SK-N-MC (cell line): ENCODE data around the gene GNAT1.

ENCODE experiments used
- DNase-seq: peaks from one replicate; pipeline ENCODE4 v3.0.0-alpha.2; 2011; ENCODE audit warnings: low read depth, low spot score
- H3K27ac ChIP-seq: fragments of 200-600 bp; sonication (generic); 2 replicates; pipeline ENCODE4 v1.5.1; 2016; ENCODE audit warnings: mixed run types
- H3K36me3 ChIP-seq: fragments of 200-600 bp; sonication (generic); 2 replicates; pipeline ENCODE4 v1.6.1; 2017; ENCODE audit warnings: antibody characterized with exemption, low read length, mixed read lengths; ENCODE audit not compliant: insufficient read depth
- H3K4me3 ChIP-seq: fragments of 200-600 bp; sonication (generic); 2 replicates; pipeline ENCODE4 v1.5.1; 2016
- H3K9ac ChIP-seq: fragments of 200-600 bp; sonication (generic); 2 replicates; pipeline ENCODE4 v1.8.0; 2017; ENCODE audit warnings: mixed run types, mixed read lengths; ENCODE audit not compliant: insufficient read length
- H3K9me3 ChIP-seq: fragments of 200-600 bp; sonication (generic); 2 replicates; pipeline ENCODE4 v1.6.1; 2017; ENCODE audit warnings: low read depth, mild to moderate bottlenecking, antibody characterized with exemption, low read length, moderate library complexity, mixed read lengths
- EZH2 ChIP-seq: fragments of 200-600 bp; sonication (generic); IDR thresholded peaks from one replicate; pipeline ENCODE4 v1.6.1; 2017; ENCODE audit warnings: antibody characterized with exemption
- FOXP2 ChIP-seq: optimal IDR thresholded peaks from 2 replicates; pipeline ENCODE3; 2011; ENCODE audit warnings: mild to moderate bottlenecking, moderate library complexity; ENCODE audit not compliant: insufficient read depth; ENCODE audit errors: extremely low read length, control extremely low read depth
- POLR2AphosphoS5 ChIP-seq: IDR thresholded peaks from 2 replicates; pipeline ENCODE4 v1.6.1; 2012; ENCODE audit warnings: mild to moderate bottlenecking, low read depth, low read length, borderline replicate concordance

The GNAT1 gene

GRCh38 chr3:50203113-50203808 is 11.9 kb downstream of the GNAT1 start:
- TF ChIP-seq EZH2 (no peak), POLR2AphosphoS5 (no peak), FOXP2 (no peak)
- H3K27ac ChIP-seq: no peak overlapping the region
- no peaks in the 10 kb centered on the region for H3K9me3 ChIP-seq
- H3K4me3 ChIP-seq: no peak overlapping the region
- H3K36me3 ChIP-seq: no peaks in the 10 kb centered on the region
- H3K9ac ChIP-seq: no peak overlapping the region
- DNase-seq: no peak

- no peak overlapping the region for H3K9ac ChIP-seq
- no peak for TF ChIP-seq FOXP2
- no peak for TF ChIP-seq EZH2
- no peak for TF ChIP-seq POLR2AphosphoS5
- no peak overlapping the region for H3K4me3 ChIP-seq
Observed at GRCh38 chr3:50203809-50204803, 12.7 kb downstream of the GNAT1 start.

GRCh38 chr3:50204804-50205412 is 13.5 kb downstream of the GNAT1 start, which contains the start of gene SLC38A3:
Gene SLC38A3, plus strand, starts transcription at chr3:50205271. Its CDS starts 8,929 bp downstream, at chr3:50214200.
- TF ChIP-seq EZH2: no peak
- TF ChIP-seq FOXP2: no peak
- no peak for TF ChIP-seq POLR2AphosphoS5
- peak within 1 kb of the TSS; percentile 51 for H3K4me3 ChIP-seq

More at GRCh38 chr3:50203809-50204803, 12.7 kb downstream of the GNAT1 start:
- Histone ChIP-seq H3K9me3 (no peaks in the 10 kb centered on the region), H3K27ac (no peak overlapping the region), H3K36me3 (no peaks in the 10 kb centered on the region)
- DNase-seq: no peak

GRCh38 chr3:50205413-50206276 is 14.2 kb downstream of the GNAT1 start:
- no peaks in the 10 kb centered on the region for H3K9me3 ChIP-seq
- TF ChIP-seq POLR2AphosphoS5 (no peak), FOXP2 (no peak)
- H3K9ac ChIP-seq: no peak overlapping the region
- DNase-seq: no peak
- H3K4me3 ChIP-seq: peak overlapping the region; percentile 51
- no peaks in the 10 kb centered on the region for H3K36me3 ChIP-seq
- no peak overlapping the region for H3K27ac ChIP-seq

More at GRCh38 chr3:50204804-50205412, 13.5 kb downstream of the GNAT1 start, which contains the start of gene SLC38A3:
- no peak for DNase-seq
- Histone ChIP-seq H3K27ac (no peak within 1 kb of the TSS), H3K9me3 (no peaks in the 10 kb centered on the region), H3K9ac (no peak within 1 kb of the TSS), H3K36me3 (no peaks in the 10 kb centered on the region)

- no peak for TF ChIP-seq POLR2AphosphoS5
- TF ChIP-seq FOXP2: no peak
- TF ChIP-seq EZH2: no peak
- no peak for DNase-seq
Observed at GRCh38 chr3:50207359-50208042, 16.1 kb downstream of the GNAT1 start.

GRCh38 chr3:50208677-50209344 is 17.4 kb downstream of the GNAT1 start:
- Histone ChIP-seq H3K9me3 (no peaks in the 10 kb centered on the region), H3K4me3 (no peak overlapping the region), H3K36me3 (no peaks in the 10 kb centered on the region), H3K9ac (no peak overlapping the region), H3K27ac (no peak overlapping the region)
- no peak for DNase-seq
- TF ChIP-seq FOXP2 (no peak), POLR2AphosphoS5 (no peak), EZH2 (no peak)

More at GRCh38 chr3:50207359-50208042, 16.1 kb downstream of the GNAT1 start:
- Histone ChIP-seq H3K4me3 (no peak overlapping the region), H3K27ac (no peak overlapping the region), H3K9me3 (no peaks in the 10 kb centered on the region), H3K9ac (no peak overlapping the region), H3K36me3 (no peaks in the 10 kb centered on the region)

- Histone ChIP-seq H3K4me3 (no peak overlapping the region), H3K9me3 (no peaks in the 10 kb centered on the region), H3K36me3 (no peaks in the 10 kb centered on the region), H3K9ac (no peak overlapping the region), H3K27ac (no peak overlapping the region)
- no peak for DNase-seq
- TF ChIP-seq EZH2 (no peak), FOXP2 (no peak), POLR2AphosphoS5 (no peak)
Observed at GRCh38 chr3:50210176-50210509, 18.7 kb downstream of the GNAT1 start.
